ENCODE data around the gene RMC1. TPM values are rescaled to one million over a fixed set of nuclear protein-coding genes. Genes with fewer than 3 reads are reported as not detected.
A peak's percentile ranks its signal among the peaks of the same experiment; 100 is the strongest.

Gene RMC1
- total and polyA plus RNA-seq, 2 of the 13 experiments (the other 11 are each of a cell fraction or from before 2014, with no cell fraction given) = 9.4 to 19.5 TPM

DNA sequence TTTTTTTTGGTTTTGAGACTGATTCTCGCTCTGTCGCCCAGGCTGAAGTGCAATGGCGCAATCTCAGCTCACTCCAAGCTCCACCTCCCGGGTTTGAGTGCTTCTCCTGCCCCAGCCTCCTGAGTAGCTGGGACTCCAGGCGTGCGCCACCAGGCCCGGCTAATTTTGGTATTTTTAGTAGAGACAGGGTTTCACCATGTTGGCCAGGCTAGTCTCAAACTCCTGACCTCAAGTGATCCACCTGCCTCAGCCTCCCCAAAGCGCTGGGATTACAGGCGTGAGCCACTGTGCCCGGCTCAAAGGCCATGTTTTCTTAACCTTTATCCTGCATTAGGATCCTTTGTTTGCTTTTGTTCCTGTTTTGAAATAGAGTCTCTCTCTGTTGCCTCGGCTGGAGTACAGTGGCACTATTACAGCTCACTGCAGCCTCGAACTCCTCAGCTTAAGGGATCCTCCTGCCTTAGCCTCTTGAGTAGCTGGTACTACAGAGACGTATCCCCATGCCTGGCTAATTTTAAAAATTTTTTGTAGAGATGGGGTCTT lies 42.0 kb downstream of the RMC1 start (continued):
- TF ChIP-seq, protein P1, sequence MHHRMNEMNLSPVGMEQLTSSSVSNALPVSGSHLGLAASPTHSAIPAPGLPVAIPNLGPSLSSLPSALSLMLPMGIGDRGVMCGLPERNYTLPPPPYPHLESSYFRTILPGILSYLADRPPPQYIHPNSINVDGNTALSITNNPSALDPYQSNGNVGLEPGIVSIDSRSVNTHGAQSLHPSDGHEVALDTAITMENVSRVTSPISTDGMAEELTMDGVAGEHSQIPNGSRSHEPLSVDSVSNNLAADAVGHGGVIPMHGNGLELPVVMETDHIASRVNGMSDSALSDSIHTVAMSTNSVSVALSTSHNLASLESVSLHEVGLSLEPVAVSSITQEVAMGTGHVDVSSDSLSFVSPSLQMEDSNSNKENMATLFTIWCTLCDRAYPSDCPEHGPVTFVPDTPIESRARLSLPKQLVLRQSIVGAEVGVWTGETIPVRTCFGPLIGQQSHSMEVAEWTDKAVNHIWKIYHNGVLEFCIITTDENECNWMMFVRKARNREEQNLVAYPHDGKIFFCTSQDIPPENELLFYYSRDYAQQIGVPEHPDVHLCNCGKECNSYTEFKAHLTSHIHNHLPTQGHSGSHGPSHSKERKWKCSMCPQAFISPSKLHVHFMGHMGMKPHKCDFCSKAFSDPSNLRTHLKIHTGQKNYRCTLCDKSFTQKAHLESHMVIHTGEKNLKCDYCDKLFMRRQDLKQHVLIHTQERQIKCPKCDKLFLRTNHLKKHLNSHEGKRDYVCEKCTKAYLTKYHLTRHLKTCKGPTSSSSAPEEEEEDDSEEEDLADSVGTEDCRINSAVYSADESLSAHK (CRISPR knock-in tag; IDR thresholded peaks at IDR 0.05; ENCODE audit: borderline replicate concordance) = no peak
- peak; percentile 72 for TF ChIP-seq FOSL2 (CRISPR knock-in tag; IDR thresholded peaks at IDR 0.05)
- TF ChIP-seq HDAC1 (CRISPR knock-in tag; IDR thresholded peaks at IDR 0.05) = peak; percentile 72
- TF ChIP-seq SP2 (CRISPR knock-in tag; IDR thresholded peaks at IDR 0.05) = no peak
- TF ChIP-seq ZNF3 (CRISPR knock-in tag; IDR thresholded peaks at IDR 0.05) = no peak; the same call in 1 of the 2 replicates
- TF ChIP-seq, protein P2, sequence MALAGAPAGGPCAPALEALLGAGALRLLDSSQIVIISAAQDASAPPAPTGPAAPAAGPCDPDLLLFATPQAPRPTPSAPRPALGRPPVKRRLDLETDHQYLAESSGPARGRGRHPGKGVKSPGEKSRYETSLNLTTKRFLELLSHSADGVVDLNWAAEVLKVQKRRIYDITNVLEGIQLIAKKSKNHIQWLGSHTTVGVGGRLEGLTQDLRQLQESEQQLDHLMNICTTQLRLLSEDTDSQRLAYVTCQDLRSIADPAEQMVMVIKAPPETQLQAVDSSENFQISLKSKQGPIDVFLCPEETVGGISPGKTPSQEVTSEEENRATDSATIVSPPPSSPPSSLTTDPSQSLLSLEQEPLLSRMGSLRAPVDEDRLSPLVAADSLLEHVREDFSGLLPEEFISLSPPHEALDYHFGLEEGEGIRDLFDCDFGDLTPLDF (CRISPR knock-in tag; IDR thresholded peaks at IDR 0.05) = no peak
- TF ChIP-seq ZMYM4 (CRISPR knock-in tag; IDR thresholded peaks at IDR 0.05) = peak; percentile 88
- peak; percentile 60; the same call in 1 of the 2 replicates for TF ChIP-seq ZNF350 (CRISPR knock-in tag; IDR thresholded peaks at IDR 0.05; ENCODE audit: borderline replicate concordance, low read depth)
- no peak for TF ChIP-seq ZBTB20 (CRISPR knock-in tag; IDR thresholded peaks at IDR 0.05; ENCODE audit: borderline replicate concordance, low read depth)
- TF ChIP-seq, protein P3, sequence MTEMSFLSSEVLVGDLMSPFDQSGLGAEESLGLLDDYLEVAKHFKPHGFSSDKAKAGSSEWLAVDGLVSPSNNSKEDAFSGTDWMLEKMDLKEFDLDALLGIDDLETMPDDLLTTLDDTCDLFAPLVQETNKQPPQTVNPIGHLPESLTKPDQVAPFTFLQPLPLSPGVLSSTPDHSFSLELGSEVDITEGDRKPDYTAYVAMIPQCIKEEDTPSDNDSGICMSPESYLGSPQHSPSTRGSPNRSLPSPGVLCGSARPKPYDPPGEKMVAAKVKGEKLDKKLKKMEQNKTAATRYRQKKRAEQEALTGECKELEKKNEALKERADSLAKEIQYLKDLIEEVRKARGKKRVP (CRISPR knock-in tag; IDR thresholded peaks at IDR 0.05) = 0 out of 4 replicates have a peak, but pooled peaks of 1 of the 2 experiments have one; percentile 42
- TF ChIP-seq ARNT2 (CRISPR knock-in tag; IDR thresholded peaks at IDR 0.05; ENCODE audit: low read depth) = 0 out of 2 replicates have a peak, but pooled peaks have one; percentile 35
- peak; percentile 99 for TF ChIP-seq RXRB (CRISPR knock-in tag; IDR thresholded peaks at IDR 0.05; ENCODE audit: borderline replicate concordance)
- TF ChIP-seq, protein P4, sequence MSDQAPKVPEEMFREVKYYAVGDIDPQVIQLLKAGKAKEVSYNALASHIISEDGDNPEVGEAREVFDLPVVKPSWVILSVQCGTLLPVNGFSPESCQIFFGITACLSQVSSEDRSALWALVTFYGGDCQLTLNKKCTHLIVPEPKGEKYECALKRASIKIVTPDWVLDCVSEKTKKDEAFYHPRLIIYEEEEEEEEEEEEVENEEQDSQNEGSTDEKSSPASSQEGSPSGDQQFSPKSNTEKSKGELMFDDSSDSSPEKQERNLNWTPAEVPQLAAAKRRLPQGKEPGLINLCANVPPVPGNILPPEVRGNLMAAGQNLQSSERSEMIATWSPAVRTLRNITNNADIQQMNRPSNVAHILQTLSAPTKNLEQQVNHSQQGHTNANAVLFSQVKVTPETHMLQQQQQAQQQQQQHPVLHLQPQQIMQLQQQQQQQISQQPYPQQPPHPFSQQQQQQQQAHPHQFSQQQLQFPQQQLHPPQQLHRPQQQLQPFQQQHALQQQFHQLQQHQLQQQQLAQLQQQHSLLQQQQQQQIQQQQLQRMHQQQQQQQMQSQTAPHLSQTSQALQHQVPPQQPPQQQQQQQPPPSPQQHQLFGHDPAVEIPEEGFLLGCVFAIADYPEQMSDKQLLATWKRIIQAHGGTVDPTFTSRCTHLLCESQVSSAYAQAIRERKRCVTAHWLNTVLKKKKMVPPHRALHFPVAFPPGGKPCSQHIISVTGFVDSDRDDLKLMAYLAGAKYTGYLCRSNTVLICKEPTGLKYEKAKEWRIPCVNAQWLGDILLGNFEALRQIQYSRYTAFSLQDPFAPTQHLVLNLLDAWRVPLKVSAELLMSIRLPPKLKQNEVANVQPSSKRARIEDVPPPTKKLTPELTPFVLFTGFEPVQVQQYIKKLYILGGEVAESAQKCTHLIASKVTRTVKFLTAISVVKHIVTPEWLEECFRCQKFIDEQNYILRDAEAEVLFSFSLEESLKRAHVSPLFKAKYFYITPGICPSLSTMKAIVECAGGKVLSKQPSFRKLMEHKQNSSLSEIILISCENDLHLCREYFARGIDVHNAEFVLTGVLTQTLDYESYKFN (CRISPR knock-in tag; conservative IDR thresholded peaks at IDR 0.05) = peak; percentile 92
- 0 out of 2 replicates have a peak, but pooled peaks have one; percentile 40 for TF ChIP-seq GFI1 (CRISPR knock-in tag; IDR thresholded peaks at IDR 0.05; ENCODE audit: borderline replicate concordance)
- peak; percentile 87 for TF ChIP-seq POGZ (CRISPR knock-in tag; IDR thresholded peaks at IDR 0.05)
- no peak for TF ChIP-seq BRCA1 (CRISPR knock-in tag; IDR thresholded peaks at IDR 0.05)
- no peak for TF ChIP-seq NONO (IDR thresholded peaks at IDR 0.05)
- 0 out of 2 replicates have a peak, but pooled peaks have one; percentile 37 for TF ChIP-seq NONO (CRISPR knock-in tag; conservative IDR thresholded peaks at IDR 0.05)
- no peak for TF ChIP-seq ZNF354B (CRISPR knock-in tag; IDR thresholded peaks at IDR 0.05)
- peak; percentile 37; the same call in 1 of the 2 replicates for TF ChIP-seq MTA1 (CRISPR knock-in tag; IDR thresholded peaks at IDR 0.05; ENCODE audit: borderline replicate concordance)

Data from HepG2 (cell line).